Measurements from ENCODE around the gene PILRA. TPM values are rescaled to one million over a fixed set of nuclear protein-coding genes. Genes with fewer than 3 reads are reported as not detected.

PILRA gene
- total and polyA plus RNA-seq, 2 of the 13 experiments (the other 11 are each of a cell fraction or from before 2014, with no cell fraction given), result 0.13 to 1.3 TPM

GRCh38 chr7:100444311-100445278 lies 71.3 kb downstream of the PILRA start (continued):
- TF ChIP-seq MAZ (IDR thresholded peaks at IDR 0.05; ENCODE audit: borderline replicate concordance, low read depth, low read length) (peak; percentile 73), MAZ (CRISPR knock-in tag; IDR thresholded peaks at IDR 0.05; ENCODE audit: low read depth) (peak; percentile 85), HOXD1 (CRISPR knock-in tag; IDR thresholded peaks at IDR 0.05) (no peak), SMARCE1 (IDR thresholded peaks at IDR 0.05; ENCODE audit: borderline replicate concordance) (no peak), ZNF281 (CRISPR knock-in tag; IDR thresholded peaks at IDR 0.05; ENCODE audit: borderline replicate concordance) (no peak), FOSL2 (CRISPR knock-in tag; IDR thresholded peaks at IDR 0.05) (peak; percentile 93), ZNF543 (CRISPR knock-in tag; IDR thresholded peaks at IDR 0.05) (0 out of 2 replicates have a peak, but pooled peaks have one; percentile 41), KLF11 (CRISPR knock-in tag; IDR thresholded peaks at IDR 0.05) (no peak), REST (IDR thresholded peaks at IDR 0.05; ENCODE audit: borderline replicate concordance in 1 of 2, low read depth in 1 of 2, low read length in 2 of 2) (peak in 1 of 2 experiments; percentile 37; a peak in 1 of 4 replicates), RFXANK (CRISPR knock-in tag; IDR thresholded peaks at IDR 0.05) (no peak), TBL1XR1 (IDR thresholded peaks at IDR 0.05; ENCODE audit: borderline replicate concordance, low read length, partially characterized antibody) (no peak), ZNF274 (CRISPR knock-in tag; IDR thresholded peaks at IDR 0.05) (no peak), TEAD2 (CRISPR knock-in tag; IDR thresholded peaks at IDR 0.05) (no peak), RERE (CRISPR knock-in tag; IDR thresholded peaks at IDR 0.05; ENCODE audit: low read depth) (peak; percentile 37; the same call in 1 of the 2 replicates), ZBTB7B (CRISPR knock-in tag; IDR thresholded peaks at IDR 0.05) (peak; percentile 62; the same call in 1 of the 2 replicates)

Data from HepG2 (cell line).